ENCODE data around the gene STAM2. TPM values are rescaled to one million over a fixed set of nuclear protein-coding genes. Genes with fewer than 3 reads are reported as not detected.
A peak's percentile ranks its signal among the peaks of the same experiment; 100 is the strongest.
"Not testable (repeated sequence)": the region's sequence is repeated elsewhere in the genome, so short reads cannot be mapped to it uniquely, and the experiment has no call there.

STAM2 gene
- total and polyA plus RNA-seq, 8 donors = 5.9 to 20.8 (median 16.7) TPM

- no peaks in the 10 kb centered on the region for H3K27me3 ChIP-seq
- no peak overlapping the region for H3K4me3 ChIP-seq
- ATAC-seq (peak in 3 of 4 donors; percentile 10 to 44 (median 44)), FAIRE-seq (no peak), DNase-seq (no peak)
- no peaks in the 10 kb centered on the region for H3K9me3 ChIP-seq
- intact Hi-C loops (cut with DNase I) = no loop called here
- no peak for TF ChIP-seq CTCF (IDR thresholded peaks at IDR 0.05)
- peaks cover 15 to 63% (median 50%) of the 10 kb centered on the region in 3 donors for H3K4me1 ChIP-seq
- 28 to 30% methylated on average over 3 of the region's 3 CpGs for WGBS, 2 donors
- no peaks in the 10 kb centered on the region for H3K36me3 ChIP-seq
- H3K27ac ChIP-seq = peak overlapping the region in 1 of 4 donors; percentile 9
Measured at GRCh38 chr2:152166633-152167032, 8.9 kb downstream of the STAM2 start.

DNA sequence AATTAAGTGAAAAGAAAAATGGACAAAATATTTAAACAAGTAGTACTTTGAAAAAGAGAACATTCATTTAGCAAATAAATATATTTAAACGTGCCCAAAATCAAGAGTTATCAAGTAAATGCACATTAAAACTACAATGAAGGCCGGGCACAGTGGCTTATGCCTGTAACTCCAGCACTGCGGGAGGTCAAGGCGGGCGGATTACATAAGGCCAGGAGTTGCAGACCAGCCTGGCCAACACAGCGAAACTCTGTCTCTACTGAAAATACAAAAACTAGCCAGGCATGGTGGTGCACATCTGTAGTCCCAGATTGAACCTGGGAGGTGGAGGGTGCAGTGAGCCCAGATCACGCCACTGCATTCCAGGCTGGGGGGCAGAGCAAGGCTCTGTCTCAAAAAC lies 9.8 kb downstream of the STAM2 start:
- H3K9me3 ChIP-seq = no peaks in the 10 kb centered on the region
- DNase-seq (no peak), FAIRE-seq (no peak), ATAC-seq (peak; percentile 38 to 68 (median 62))
- TF ChIP-seq CTCF (IDR thresholded peaks at IDR 0.05) = no peak
- WGBS, 2 donors = 42 to 53% methylated on average over 7 of the region's 7 CpGs
- H3K4me3 ChIP-seq = no peak overlapping the region
- H3K27me3 ChIP-seq = no peaks in the 10 kb centered on the region
- intact Hi-C loops (cut with DNase I) = no loop called here
- peak overlapping the region in 1 of 4 donors; percentile 29 for H3K27ac ChIP-seq
- no peaks in the 10 kb centered on the region for H3K36me3 ChIP-seq
- H3K4me1 ChIP-seq = peaks cover 7 to 56% (median 42%) of the 10 kb centered on the region in 3 donors

- intact Hi-C loops (cut with DNase I) = no loop called here
- DNase-seq (no peak), FAIRE-seq (no peak), ATAC-seq (peak; percentile 51 to 78 (median 61))
- Histone ChIP-seq H3K27me3 (no peaks in the 10 kb centered on the region), H3K36me3 (no peaks in the 10 kb centered on the region), H3K4me1 (peaks cover 4 to 52% (median 41%) of the 10 kb centered on the region in 3 donors), H3K27ac (peak overlapping the region in 1 of 4 donors; percentile 29), H3K4me3 (no peak overlapping the region), H3K9me3 (no peaks in the 10 kb centered on the region)
- WGBS, 2 donors = 40 to 49% methylated on average over 7 of the region's 7 CpGs
- no peak for TF ChIP-seq CTCF (IDR thresholded peaks at IDR 0.05)
Measured at GRCh38 chr2:152165306-152165705, 10.3 kb downstream of the STAM2 start.

- H3K4me1 ChIP-seq = peaks cover 2 to 42% (median 37%) of the 10 kb centered on the region in 3 donors
- intact Hi-C loops (cut with DNase I); DNase-seq; ATAC-seq; H3K9me3 ChIP-seq; FAIRE-seq; H3K4me3 ChIP-seq; H3K27me3 ChIP-seq; H3K27ac ChIP-seq; H3K36me3 ChIP-seq: not testable (repeated sequence)
- WGBS, 2 donors = 49 to 58% methylated on average over 5 of the region's 5 CpGs
Measured at GRCh38 chr2:152163669-152164068, 11.9 kb downstream of the STAM2 start.

GRCh38 chr2:152162141-152162540 lies 13.4 kb downstream of the STAM2 start:
- H3K4me3 ChIP-seq = no peak overlapping the region
- intact Hi-C loops (cut with DNase I) = no loop called here
- no peaks in the 10 kb centered on the region for H3K27me3 ChIP-seq
- no peaks in the 10 kb centered on the region for H3K36me3 ChIP-seq
- no peak for FAIRE-seq
- no peak for ATAC-seq
- WGBS, 2 donors = 97 to 99% methylated on average over 3 of the region's 3 CpGs
- DNase-seq = no peak
- no peak overlapping the region for H3K27ac ChIP-seq
- peaks cover 0 to 33% (median 28%) of the 10 kb centered on the region in 3 donors for H3K4me1 ChIP-seq
- H3K9me3 ChIP-seq = no peaks in the 10 kb centered on the region
- TF ChIP-seq CTCF (IDR thresholded peaks at IDR 0.05) = no peak
